Tibial nerve (tissue), 4 donors: ENCODE results near the gene KCNMB3. TPM values are rescaled to one million over a fixed set of nuclear protein-coding genes. Genes with fewer than 3 reads are reported as not detected.

ENCODE experiments used
- DNase-seq, 2 donors: peaks; one replicate each; pipeline ENCODE4 v3.0.0-alpha.2; 2019; ENCODE audit warnings: low spot score in 2 of 2
- H3K27ac ChIP-seq, 4 donors: fragments of 200-600 bp; sonication (generic) in 3 of 4; one replicate each; pipeline ENCODE4 v1.5.1; 2017 to 2019; ENCODE audit warnings: mild to moderate bottlenecking in 1 of 4
- H3K27me3 ChIP-seq, 2 donors: fragments of 200-600 bp; sonication (generic) in 1 of 2; one replicate each; pipeline versions ENCODE4 v1.5.1 to v1.6.0; 2017 to 2019
- H3K36me3 ChIP-seq, 3 donors: fragments of 200-600 bp; sonication (generic); one replicate each; pipeline ENCODE4 v1.5.1; 2018 to 2019
- H3K4me1 ChIP-seq, 4 donors: fragments of 200-600 bp; sonication (generic) in 3 of 4; one replicate each; pipeline ENCODE4 v1.5.1; 2017 to 2019
- H3K4me3 ChIP-seq, 4 donors: fragments of 200-600 bp; sonication (generic) in 3 of 4; one replicate each; pipeline ENCODE4 v1.5.1; 2017 to 2019; ENCODE audit warnings: mild to moderate bottlenecking in 1 of 4, moderate library complexity in 1 of 4
- H3K9me3 ChIP-seq, 4 donors: fragments of 200-600 bp; sonication (generic) in 3 of 4; one replicate each; pipeline ENCODE4 v1.5.1; 2017 to 2019
- EP300 ChIP-seq, 2 donors: sonication (generic); formaldehyde crosslinking; IDR thresholded peaks; one replicate each; pipeline ENCODE4 v1.6.1; 2017; ENCODE audit warnings: antibody characterized with exemption in 2 of 2, mild to moderate bottlenecking in 1 of 2
- POLR2A ChIP-seq, 2 donors: fragments of 450-650 bp; IDR thresholded peaks; one replicate each; pipeline ENCODE4 v1.6.1; 2017; ENCODE audit warnings: antibody characterized with exemption in 2 of 2, mild to moderate bottlenecking in 2 of 2, moderate library complexity in 2 of 2
- WGBS, 2 donors: methylation state at CpG; one replicate each; pipeline ENCODE4 v1.1.5; 2018; 5-methylcytosine and 5-hydroxymethylcytosine counted together
- total RNA-seq, 4 donors: library from RNA; depleted of rRNA; stranded (reverse); fragments of >200 nt; gene quantifications; one replicate each; pipeline ENCODE4 v1.1.0, GENCODE V29; 2016
- TF ChIP-seq, protein P1 (sequence below), 5 experiments: fragments of 200-600 bp in 3 of 5; fragments of 450-650 bp in 2 of 5; sonication (generic) in 3 of 5; IDR thresholded peaks; one replicate each; pipeline ENCODE4 v1.5.1; 2016 to 2019; ENCODE audit warnings: antibody characterized with exemption in 5 of 5, mild to moderate bottlenecking in 3 of 5, moderate library complexity in 2 of 5

Gene KCNMB3
- total RNA-seq, 4 donors from 2014 or later: 2.0 to 3.3 (median 2.7) TPM

- no peaks in the 10 kb centered on the region for H3K27me3 ChIP-seq
- TF ChIP-seq POLR2A (IDR thresholded peaks at IDR 0.05): no peak
- TF ChIP-seq, protein P1, sequence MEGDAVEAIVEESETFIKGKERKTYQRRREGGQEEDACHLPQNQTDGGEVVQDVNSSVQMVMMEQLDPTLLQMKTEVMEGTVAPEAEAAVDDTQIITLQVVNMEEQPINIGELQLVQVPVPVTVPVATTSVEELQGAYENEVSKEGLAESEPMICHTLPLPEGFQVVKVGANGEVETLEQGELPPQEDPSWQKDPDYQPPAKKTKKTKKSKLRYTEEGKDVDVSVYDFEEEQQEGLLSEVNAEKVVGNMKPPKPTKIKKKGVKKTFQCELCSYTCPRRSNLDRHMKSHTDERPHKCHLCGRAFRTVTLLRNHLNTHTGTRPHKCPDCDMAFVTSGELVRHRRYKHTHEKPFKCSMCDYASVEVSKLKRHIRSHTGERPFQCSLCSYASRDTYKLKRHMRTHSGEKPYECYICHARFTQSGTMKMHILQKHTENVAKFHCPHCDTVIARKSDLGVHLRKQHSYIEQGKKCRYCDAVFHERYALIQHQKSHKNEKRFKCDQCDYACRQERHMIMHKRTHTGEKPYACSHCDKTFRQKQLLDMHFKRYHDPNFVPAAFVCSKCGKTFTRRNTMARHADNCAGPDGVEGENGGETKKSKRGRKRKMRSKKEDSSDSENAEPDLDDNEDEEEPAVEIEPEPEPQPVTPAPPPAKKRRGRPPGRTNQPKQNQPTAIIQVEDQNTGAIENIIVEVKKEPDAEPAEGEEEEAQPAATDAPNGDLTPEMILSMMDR (IDR thresholded peaks at IDR 0.05): no peak
- no peak for TF ChIP-seq EP300 (IDR thresholded peaks at IDR 0.05)
- H3K36me3 ChIP-seq: peaks cover 0 to 24% (median 0%) of the 10 kb centered on the region in 3 donors
- DNase-seq: no peak
- H3K27ac ChIP-seq: no peak overlapping the region
- H3K9me3 ChIP-seq: no peaks in the 10 kb centered on the region
- WGBS, 2 donors: 91 to 92% methylated on average over 2 of the region's 2 CpGs
- H3K4me1 ChIP-seq: no peaks in the 10 kb centered on the region
- H3K4me3 ChIP-seq: no peak overlapping the region
Observed at GRCh38 chr3:179236669-179237301, 14.1 kb downstream of the KCNMB3 start.

GRCh38 chr3:179234199-179234598, 16.7 kb downstream of the KCNMB3 start:
- H3K4me1 ChIP-seq: no peaks in the 10 kb centered on the region
- no peak overlapping the region for H3K4me3 ChIP-seq
- no peak for DNase-seq
- no peak for TF ChIP-seq POLR2A (IDR thresholded peaks at IDR 0.05)
- TF ChIP-seq EP300 (IDR thresholded peaks at IDR 0.05): no peak
- TF ChIP-seq, protein P1 (IDR thresholded peaks at IDR 0.05): no peak
- H3K27me3 ChIP-seq: no peaks in the 10 kb centered on the region
- H3K9me3 ChIP-seq: no peaks in the 10 kb centered on the region
- WGBS, 2 donors: 74 to 82% methylated on average over 4 of the region's 4 CpGs
- peaks cover 0 to 45% (median 0%) of the 10 kb centered on the region in 3 donors for H3K36me3 ChIP-seq
- H3K27ac ChIP-seq: no peak overlapping the region

DNA sequence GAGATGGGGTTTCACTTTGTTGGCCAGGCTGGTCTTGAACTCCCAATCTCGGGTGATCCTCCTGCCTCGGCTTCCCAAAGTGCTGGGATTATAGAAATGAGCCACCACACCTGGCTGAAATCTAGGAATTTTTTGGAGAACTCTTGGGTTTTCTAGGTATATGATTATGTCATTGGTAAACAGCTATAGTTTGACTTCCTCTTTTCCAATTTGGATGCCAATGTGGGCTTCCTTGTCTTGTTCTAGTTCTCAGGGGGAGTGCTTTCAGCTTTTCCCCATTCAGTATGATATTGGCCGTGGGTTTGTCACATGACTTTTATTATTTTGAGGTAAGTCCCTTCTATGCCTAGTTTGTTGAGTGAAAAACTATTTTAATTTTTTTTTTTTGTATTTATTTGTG, 17.9 kb downstream of the KCNMB3 start:
- no peak for DNase-seq
- 98 to 100% methylated on average over 3 of the region's 3 CpGs for WGBS, 2 donors
- Histone ChIP-seq H3K36me3 (peaks cover 0 to 51% (median 0%) of the 10 kb centered on the region in 3 donors), H3K9me3 (no peaks in the 10 kb centered on the region), H3K27ac (no peak overlapping the region), H3K4me3 (no peak overlapping the region), H3K27me3 (no peaks in the 10 kb centered on the region), H3K4me1 (no peaks in the 10 kb centered on the region)
- no peak for TF ChIP-seq POLR2A (IDR thresholded peaks at IDR 0.05)
- TF ChIP-seq EP300 (IDR thresholded peaks at IDR 0.05): no peak
- TF ChIP-seq, protein P1 (IDR thresholded peaks at IDR 0.05): no peak

DNA sequence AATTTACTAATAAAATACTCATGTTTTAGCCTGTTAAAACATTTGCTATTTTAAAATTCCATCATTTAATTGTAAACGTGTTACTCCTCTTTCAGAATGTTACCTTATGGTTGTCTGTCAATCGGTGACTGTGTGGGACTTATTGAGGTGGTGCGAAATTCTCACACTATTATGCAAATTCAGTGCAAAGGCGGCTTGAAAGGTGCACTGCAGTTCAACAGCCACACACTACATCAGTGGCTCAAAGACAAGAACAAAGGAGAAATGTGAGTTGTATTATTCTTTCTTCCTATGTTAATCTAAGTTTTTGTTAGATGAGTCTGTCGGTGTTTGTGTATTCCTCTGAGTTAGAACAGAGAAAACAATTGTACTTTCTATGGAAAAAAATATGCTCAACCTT, 21.7 kb downstream of the KCNMB3 start:
- TF ChIP-seq, protein P1 (IDR thresholded peaks at IDR 0.05): no peak
- TF ChIP-seq EP300 (IDR thresholded peaks at IDR 0.05) (no peak), POLR2A (IDR thresholded peaks at IDR 0.05) (no peak)
- Histone ChIP-seq H3K27ac (no peak overlapping the region), H3K36me3 (peaks cover 0 to 70% (median 3%) of the 10 kb centered on the region in 3 donors), H3K27me3 (no peaks in the 10 kb centered on the region), H3K4me1 (no peaks in the 10 kb centered on the region), H3K9me3 (no peaks in the 10 kb centered on the region), H3K4me3 (no peak overlapping the region)
- 63 to 68% methylated on average over 5 of the region's 5 CpGs for WGBS, 2 donors
- DNase-seq: no peak

- Histone ChIP-seq H3K4me1 (no peaks in the 10 kb centered on the region), H3K9me3 (no peaks in the 10 kb centered on the region), H3K4me3 (no peak overlapping the region), H3K36me3 (peaks cover 0 to 63% (median 3%) of the 10 kb centered on the region in 3 donors), H3K27ac (no peak overlapping the region), H3K27me3 (no peaks in the 10 kb centered on the region)
- no peak for DNase-seq
- WGBS, 2 donors: 88 to 93% methylated on average over 3 of the region's 3 CpGs
- TF ChIP-seq EP300 (IDR thresholded peaks at IDR 0.05): no peak
- TF ChIP-seq POLR2A (IDR thresholded peaks at IDR 0.05): no peak
- TF ChIP-seq, protein P1 (IDR thresholded peaks at IDR 0.05): no peak
Observed at GRCh38 chr3:179227349-179227748, 23.6 kb downstream of the KCNMB3 start.
